Stimulated activated CD4-positive, alpha-beta T cell treated with anti-CD3 and anti-CD28 coated beads, Interleukin-15, amount 100 ng/mL, for 48 hours (primary cell): ENCODE data around the gene RAB32.
"Not testable (repeated sequence)": the region's sequence is repeated elsewhere in the genome, so short reads cannot be mapped to it uniquely, and the experiment has no call there.

Source experiments
- DNase-seq, 2 donors: peaks; one replicate each; pipeline ENCODE4 v3.0.0-alpha.2; 2020; ENCODE audit warnings: low read depth in 2 of 2

Gene RAB32

GRCh38 chr6:146543211-146543939, at the start of gene RAB32:
Gene RAB32, plus strand, starts transcription at chr6:146543833. Its CDS starts 39 bp downstream, at chr6:146543872.
- DNase-seq, result no peak

GRCh38 chr6:146498309-146498708, 45.3 kb upstream of the RAB32 start:
- no peak for DNase-seq

- no peak for DNase-seq
Measured at GRCh38 chr6:146503096-146503495, 40.5 kb upstream of the RAB32 start.

GRCh38 chr6:146515212-146515611, 28.4 kb upstream of the RAB32 start:
- DNase-seq, result no peak

GRCh38 chr6:146526192-146526591, 17.4 kb upstream of the RAB32 start:
- DNase-seq, result no peak

GRCh38 chr6:146532702-146533101, 10.9 kb upstream of the RAB32 start:
- no peak for DNase-seq

GRCh38 chr6:146542881-146543210, 787 bp upstream of the RAB32 start:
- no peak for DNase-seq

- DNase-seq, result no peak
Measured at GRCh38 chr6:146543940-146544615, 445 bp downstream of the RAB32 start.

- no peak for DNase-seq
Measured at GRCh38 chr6:146544616-146545182, 1.1 kb downstream of the RAB32 start.

GRCh38 chr6:146545581-146545980, 1.9 kb downstream of the RAB32 start:
- no peak for DNase-seq

- no peak for DNase-seq
Measured at GRCh38 chr6:146546443-146547043, 2.9 kb downstream of the RAB32 start.

- no peak for DNase-seq
Measured at GRCh38 chr6:146547889-146548288, 4.3 kb downstream of the RAB32 start.

- DNase-seq, result no peak
Measured at GRCh38 chr6:146548898-146549374, 5.3 kb downstream of the RAB32 start.

GRCh38 chr6:146550911-146551310, 7.3 kb downstream of the RAB32 start:
- DNase-seq, result no peak

- DNase-seq, result no peak
Measured at GRCh38 chr6:146551545-146551944, 7.9 kb downstream of the RAB32 start.

- no peak for DNase-seq
Measured at GRCh38 chr6:146553377-146554135, 9.9 kb downstream of the RAB32 start.

GRCh38 chr6:146560607-146561006, 17.0 kb downstream of the RAB32 start:
- no peak for DNase-seq

- not testable (repeated sequence) for DNase-seq
Measured at GRCh38 chr6:146566661-146567060, 23.0 kb downstream of the RAB32 start.

GRCh38 chr6:146568619-146569018, 25.0 kb downstream of the RAB32 start:
- not testable (repeated sequence) for DNase-seq

- no peak for DNase-seq
Measured at GRCh38 chr6:146574211-146574610, 30.6 kb downstream of the RAB32 start.

GRCh38 chr6:146578054-146578453, 34.4 kb downstream of the RAB32 start:
- no peak for DNase-seq

GRCh38 chr6:146581968-146582367, 38.3 kb downstream of the RAB32 start:
- no peak for DNase-seq
